Measurements from ENCODE around the gene CFAP99. TPM values are rescaled to one million over a fixed set of nuclear protein-coding genes. Genes with fewer than 3 reads are reported as not detected.

The CFAP99 gene
- total RNA-seq, 1 donor from 2014 or later = not detected

- Mint-ChIP-seq H3K4me1 (ENCODE audit: low read depth) (no peaks in the 10 kb centered on the region), H3K9me3 (ENCODE audit: low read depth) (no peaks in the 10 kb centered on the region), H3K27me3 (peaks cover 11% of the 10 kb centered on the region), H3K4me3 (ENCODE audit: low read depth) (no peak overlapping the region), H3K36me3 (ENCODE audit: insufficient read depth) (no peaks in the 10 kb centered on the region), H3K27ac (no peak overlapping the region)
- no peak for TF ChIP-seq CTCF (IDR thresholded peaks at IDR 0.05; ENCODE audit: unreplicated experiment)
- no peak for DNase-seq (ENCODE audit: low spot score, unreplicated experiment)
Measured at GRCh38 chr4:2437475-2438215, 18.9 kb downstream of the CFAP99 start.

GRCh38 chr4:2438822-2439718 lies 20.3 kb downstream of the CFAP99 start:
- Mint-ChIP-seq H3K36me3 (ENCODE audit: insufficient read depth) (no peaks in the 10 kb centered on the region), H3K9me3 (ENCODE audit: low read depth) (no peaks in the 10 kb centered on the region), H3K27me3 (peaks cover 6% of the 10 kb centered on the region), H3K27ac (no peak overlapping the region), H3K4me1 (ENCODE audit: low read depth) (no peaks in the 10 kb centered on the region), H3K4me3 (ENCODE audit: low read depth) (no peak overlapping the region)
- DNase-seq (ENCODE audit: low spot score, unreplicated experiment) = no peak
- no peak for TF ChIP-seq CTCF (IDR thresholded peaks at IDR 0.05; ENCODE audit: unreplicated experiment)

- Mint-ChIP-seq H3K27me3 (no peaks in the 10 kb centered on the region), H3K36me3 (ENCODE audit: insufficient read depth) (no peaks in the 10 kb centered on the region), H3K9me3 (ENCODE audit: low read depth) (no peaks in the 10 kb centered on the region), H3K4me1 (ENCODE audit: low read depth) (no peaks in the 10 kb centered on the region), H3K27ac (no peak overlapping the region), H3K4me3 (ENCODE audit: low read depth) (no peak overlapping the region)
- peak; percentile 70 for TF ChIP-seq CTCF (IDR thresholded peaks at IDR 0.05; ENCODE audit: unreplicated experiment)
- peak; percentile 45 for DNase-seq (ENCODE audit: low spot score, unreplicated experiment)
Measured at GRCh38 chr4:2441393-2442174, 22.8 kb downstream of the CFAP99 start.

GRCh38 chr4:2442175-2442993 lies 23.6 kb downstream of the CFAP99 start:
- no peaks in the 10 kb centered on the region for H3K27me3 Mint-ChIP-seq
- no peaks in the 10 kb centered on the region for H3K36me3 Mint-ChIP-seq (ENCODE audit: insufficient read depth)
- H3K9me3 Mint-ChIP-seq (ENCODE audit: low read depth) = no peaks in the 10 kb centered on the region
- no peak overlapping the region for H3K4me3 Mint-ChIP-seq (ENCODE audit: low read depth)
- no peak overlapping the region for H3K27ac Mint-ChIP-seq
- no peaks in the 10 kb centered on the region for H3K4me1 Mint-ChIP-seq (ENCODE audit: low read depth)
- DNase-seq (ENCODE audit: low spot score, unreplicated experiment) = no peak
- TF ChIP-seq CTCF (IDR thresholded peaks at IDR 0.05; ENCODE audit: unreplicated experiment) = no peak

All from progenitor cell of endocrine pancreas (in vitro differentiated cells).